CD4-positive, alpha-beta T cell treated with Interleukin-1 beta for 1 hour (primary cell): ENCODE results near the gene SV2C.
"Not testable (repeated sequence)": the region's sequence is repeated elsewhere in the genome, so short reads cannot be mapped to it uniquely, and the experiment has no call there.

Source experiments
- DNase-seq, 2 donors: peaks; one replicate each; pipeline ENCODE4 v3.0.0-alpha.2; 2020 to 2022

The SV2C gene

GRCh38 chr5:76351577-76351976 lies 268.4 kb downstream of the SV2C start:
- DNase-seq = peak in 1 of 2 donors; percentile 29

GRCh38 chr5:76356887-76357286 lies 273.7 kb downstream of the SV2C start:
- DNase-seq = no peak

- peak in 1 of 2 donors; percentile 30 for DNase-seq
Observed at GRCh38 chr5:76363352-76364225, 280.4 kb downstream of the SV2C start.

GRCh38 chr5:76364226-76364589 lies 281.0 kb downstream of the SV2C start:
- DNase-seq = no peak

GRCh38 chr5:76365561-76365960 lies 282.4 kb downstream of the SV2C start:
- DNase-seq = no peak

GRCh38 chr5:76366596-76366995 lies 283.4 kb downstream of the SV2C start:
- no peak for DNase-seq

GRCh38 chr5:76367623-76368371 lies 284.6 kb downstream of the SV2C start:
- peak in 1 of 2 donors; percentile 8 for DNase-seq

GRCh38 chr5:76368941-76369340 lies 285.8 kb downstream of the SV2C start:
- DNase-seq = no peak

- DNase-seq = not testable (repeated sequence)
Observed at GRCh38 chr5:76369668-76370067, 286.5 kb downstream of the SV2C start.

- no peak for DNase-seq
Observed at GRCh38 chr5:76371960-76372322, 288.8 kb downstream of the SV2C start.

GRCh38 chr5:76372323-76373054 lies 289.3 kb downstream of the SV2C start:
- DNase-seq = no peak

GRCh38 chr5:76376148-76376865 lies 293.1 kb downstream of the SV2C start:
- no peak for DNase-seq

GRCh38 chr5:76376866-76377230 lies 293.7 kb downstream of the SV2C start:
- no peak for DNase-seq

- no peak for DNase-seq
Observed at GRCh38 chr5:76378355-76378754, 295.2 kb downstream of the SV2C start.

GRCh38 chr5:76379316-76379715 lies 296.1 kb downstream of the SV2C start:
- DNase-seq = no peak

GRCh38 chr5:76379855-76380254 lies 296.7 kb downstream of the SV2C start:
- no peak for DNase-seq

- DNase-seq = no peak
Observed at GRCh38 chr5:76380346-76381066, 297.3 kb downstream of the SV2C start.

GRCh38 chr5:76383126-76383832 lies 300.1 kb downstream of the SV2C start:
- no peak for DNase-seq

- DNase-seq = no peak
Observed at GRCh38 chr5:76384189-76384588, 301.0 kb downstream of the SV2C start.

- peak in 1 of 2 donors; percentile 11 for DNase-seq
Observed at GRCh38 chr5:76384705-76385104, 301.5 kb downstream of the SV2C start.

GRCh38 chr5:76385540-76385939 lies 302.4 kb downstream of the SV2C start:
- DNase-seq = no peak

GRCh38 chr5:76386360-76386759 lies 303.2 kb downstream of the SV2C start:
- DNase-seq = no peak
